HEK293T (cell line): ENCODE measurements around the gene MSTN.

Experiments used
- ARNT ChIP-seq: fragments of 450-650 bp; IDR thresholded peaks from 2 replicates; pipeline ENCODE4 v1.6.1; 2017; ENCODE audit warnings: mild to moderate bottlenecking
- BHLHE40 ChIP-seq: fragments of 450-650 bp; IDR thresholded peaks from 2 replicates; pipeline ENCODE4 v1.6.1; 2016; ENCODE audit warnings: mild to moderate bottlenecking, moderate library complexity, borderline replicate concordance
- CTBP1 ChIP-seq: fragments of 450-650 bp; IDR thresholded peaks from 2 replicates; pipeline ENCODE4 v1.6.1; 2016; ENCODE audit warnings: borderline replicate concordance
- ELF4 ChIP-seq: fragments of 450-650 bp; IDR thresholded peaks from 2 replicates; pipeline ENCODE4 v1.6.1; 2017; ENCODE audit warnings: antibody characterized with exemption
- FOXK2 ChIP-seq: fragments of 450-650 bp; IDR thresholded peaks from 2 replicates; pipeline ENCODE4 v1.6.1; 2016; ENCODE audit warnings: mild to moderate bottlenecking
- FOXM1 ChIP-seq: fragments of 450-650 bp; IDR thresholded peaks from 2 replicates; pipeline ENCODE4 v1.6.1; 2017; ENCODE audit warnings: mild to moderate bottlenecking, borderline replicate concordance
- HDGF ChIP-seq: fragments of 450-650 bp; IDR thresholded peaks from 2 replicates; pipeline ENCODE4 v1.6.1; 2017; ENCODE audit warnings: antibody characterized with exemption, borderline replicate concordance
- L3MBTL2 ChIP-seq: fragments of 450-650 bp; conservative IDR thresholded peaks from 2 replicates; pipeline ENCODE4 v1.6.1; 2016; ENCODE audit warnings: mild to moderate bottlenecking
- LEF1 ChIP-seq: fragments of 450-650 bp; IDR thresholded peaks from 2 replicates; pipeline ENCODE4 v1.6.1; 2017; ENCODE audit warnings: mild to moderate bottlenecking, borderline replicate concordance
- ZNF384 ChIP-seq: fragments of 450-650 bp; IDR thresholded peaks from 2 replicates; pipeline ENCODE4 v1.6.1; 2016

GRCh38 chr2:190060626-190061025, 1.9 kb downstream of the MSTN start:
- TF ChIP-seq LEF1 (no peak), ARNT (no peak), CTBP1 (no peak), HDGF (no peak), BHLHE40 (no peak), ELF4 (no peak), FOXM1 (no peak), ZNF384 (no peak), FOXK2 (no peak), L3MBTL2 (no peak)
